Right lobe of liver (tissue), 4 donors: ENCODE measurements around the gene USP7.

Source experiments
- POLR2A ChIP-seq: fragments of 450-650 bp; IDR thresholded peaks from one replicate; pipeline ENCODE4 v1.6.1; 2017; ENCODE audit warnings: antibody characterized with exemption, mild to moderate bottlenecking
- TF ChIP-seq, protein P1 (sequence below), 4 donors: fragments of 200-600 bp in 3 of 4; fragments of 450-650 bp in 1 of 4; IDR thresholded peaks; one replicate each; pipeline versions ENCODE4 v1.5.1 to v1.8.0; 2016 to 2022; ENCODE audit warnings: antibody characterized with exemption in 4 of 4, mild to moderate bottlenecking in 2 of 4
- donor health status: DM: no; HTN: no; CAD: no.
- donor health status: DM: no; HTN: no; CAD: no.
- donor health status: DM: no; HTN: yes; CAD: no.

DNA sequence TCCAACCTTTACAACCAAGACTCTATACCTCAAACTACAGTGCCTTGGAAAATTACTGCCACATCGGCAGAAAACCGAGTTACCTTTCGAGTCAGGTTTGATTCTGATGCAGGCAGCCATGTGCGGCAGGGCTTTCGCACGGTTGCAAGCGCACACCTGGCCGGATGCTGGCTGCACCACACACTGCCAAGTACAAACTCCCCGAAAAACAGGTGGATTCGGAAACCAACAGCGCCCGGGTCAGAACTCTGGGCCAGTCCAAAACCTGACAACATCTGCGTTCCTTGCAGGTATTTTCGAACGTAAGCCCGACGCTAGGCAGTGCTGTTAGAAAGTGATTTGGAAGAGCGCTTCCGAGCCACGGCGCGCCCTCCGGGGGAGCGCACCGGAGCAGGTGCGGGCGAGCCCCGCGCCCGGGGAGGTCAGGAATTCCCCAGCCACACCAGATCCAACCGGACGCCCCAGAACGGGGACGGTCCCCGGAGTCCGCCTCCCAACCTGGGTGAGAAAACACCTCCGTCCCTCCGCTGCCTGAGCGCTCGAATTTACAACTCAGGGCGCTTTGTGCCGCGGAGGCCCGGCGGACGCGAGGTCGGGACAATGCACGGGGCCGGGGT lies 1.2 kb downstream of the USP7 start:
- TF ChIP-seq, protein P1, sequence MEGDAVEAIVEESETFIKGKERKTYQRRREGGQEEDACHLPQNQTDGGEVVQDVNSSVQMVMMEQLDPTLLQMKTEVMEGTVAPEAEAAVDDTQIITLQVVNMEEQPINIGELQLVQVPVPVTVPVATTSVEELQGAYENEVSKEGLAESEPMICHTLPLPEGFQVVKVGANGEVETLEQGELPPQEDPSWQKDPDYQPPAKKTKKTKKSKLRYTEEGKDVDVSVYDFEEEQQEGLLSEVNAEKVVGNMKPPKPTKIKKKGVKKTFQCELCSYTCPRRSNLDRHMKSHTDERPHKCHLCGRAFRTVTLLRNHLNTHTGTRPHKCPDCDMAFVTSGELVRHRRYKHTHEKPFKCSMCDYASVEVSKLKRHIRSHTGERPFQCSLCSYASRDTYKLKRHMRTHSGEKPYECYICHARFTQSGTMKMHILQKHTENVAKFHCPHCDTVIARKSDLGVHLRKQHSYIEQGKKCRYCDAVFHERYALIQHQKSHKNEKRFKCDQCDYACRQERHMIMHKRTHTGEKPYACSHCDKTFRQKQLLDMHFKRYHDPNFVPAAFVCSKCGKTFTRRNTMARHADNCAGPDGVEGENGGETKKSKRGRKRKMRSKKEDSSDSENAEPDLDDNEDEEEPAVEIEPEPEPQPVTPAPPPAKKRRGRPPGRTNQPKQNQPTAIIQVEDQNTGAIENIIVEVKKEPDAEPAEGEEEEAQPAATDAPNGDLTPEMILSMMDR (IDR thresholded peaks at IDR 0.05), result no peak
- TF ChIP-seq POLR2A, result no peak
